Omental fat pad (tissue), 4 donors: ENCODE data around the gene POLR3C. TPM values are rescaled to one million over a fixed set of nuclear protein-coding genes. Genes with fewer than 3 reads are reported as not detected.
"Not testable (repeated sequence)": the region's sequence is repeated elsewhere in the genome, so short reads cannot be mapped to it uniquely, and the experiment has no call there.

ENCODE experiments used
- ATAC-seq: fragments of 150-250 bp; one replicate; pipeline ENCODE4 v1.9.1; 2016; ENCODE audit warnings: mild to moderate bottlenecking, moderate library complexity; ENCODE audit not compliant: low FRiP score
- DNase-seq: peaks from one replicate; pipeline ENCODE4 v3.0.0-alpha.2; 2019; ENCODE audit warnings: low spot score
- total RNA-seq, 4 donors: library from RNA; depleted of rRNA; stranded (reverse); fragments of >200 nt; gene quantifications; one replicate each; pipeline ENCODE4 v1.1.0, GENCODE V29; 2016
- TF ChIP-seq, protein P1 (sequence below), 3 donors: fragments of 450-650 bp; IDR thresholded peaks; one replicate each; pipeline ENCODE4 v1.5.1; 2016 to 2017; ENCODE audit warnings: antibody characterized with exemption in 3 of 3, mild to moderate bottlenecking in 3 of 3, moderate library complexity in 2 of 3

The POLR3C gene
- total RNA-seq, 4 donors from 2014 or later: 32.1 to 38.3 (median 34.1) TPM

- TF ChIP-seq, protein P1, sequence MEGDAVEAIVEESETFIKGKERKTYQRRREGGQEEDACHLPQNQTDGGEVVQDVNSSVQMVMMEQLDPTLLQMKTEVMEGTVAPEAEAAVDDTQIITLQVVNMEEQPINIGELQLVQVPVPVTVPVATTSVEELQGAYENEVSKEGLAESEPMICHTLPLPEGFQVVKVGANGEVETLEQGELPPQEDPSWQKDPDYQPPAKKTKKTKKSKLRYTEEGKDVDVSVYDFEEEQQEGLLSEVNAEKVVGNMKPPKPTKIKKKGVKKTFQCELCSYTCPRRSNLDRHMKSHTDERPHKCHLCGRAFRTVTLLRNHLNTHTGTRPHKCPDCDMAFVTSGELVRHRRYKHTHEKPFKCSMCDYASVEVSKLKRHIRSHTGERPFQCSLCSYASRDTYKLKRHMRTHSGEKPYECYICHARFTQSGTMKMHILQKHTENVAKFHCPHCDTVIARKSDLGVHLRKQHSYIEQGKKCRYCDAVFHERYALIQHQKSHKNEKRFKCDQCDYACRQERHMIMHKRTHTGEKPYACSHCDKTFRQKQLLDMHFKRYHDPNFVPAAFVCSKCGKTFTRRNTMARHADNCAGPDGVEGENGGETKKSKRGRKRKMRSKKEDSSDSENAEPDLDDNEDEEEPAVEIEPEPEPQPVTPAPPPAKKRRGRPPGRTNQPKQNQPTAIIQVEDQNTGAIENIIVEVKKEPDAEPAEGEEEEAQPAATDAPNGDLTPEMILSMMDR (IDR thresholded peaks at IDR 0.05): no peak
- no peak for ATAC-seq
- no peak for DNase-seq
Measured at GRCh38 chr1:145785547-145785946, 38.5 kb upstream of the POLR3C start.

- ATAC-seq: no peak
- DNase-seq: no peak
- TF ChIP-seq, protein P1 (IDR thresholded peaks at IDR 0.05): no peak
Measured at GRCh38 chr1:145786271-145786670, 37.7 kb upstream of the POLR3C start.

- DNase-seq (no peak), ATAC-seq (no peak)
- TF ChIP-seq, protein P1 (IDR thresholded peaks at IDR 0.05): no peak
Measured at GRCh38 chr1:145788580-145788979, 35.4 kb upstream of the POLR3C start.

DNA sequence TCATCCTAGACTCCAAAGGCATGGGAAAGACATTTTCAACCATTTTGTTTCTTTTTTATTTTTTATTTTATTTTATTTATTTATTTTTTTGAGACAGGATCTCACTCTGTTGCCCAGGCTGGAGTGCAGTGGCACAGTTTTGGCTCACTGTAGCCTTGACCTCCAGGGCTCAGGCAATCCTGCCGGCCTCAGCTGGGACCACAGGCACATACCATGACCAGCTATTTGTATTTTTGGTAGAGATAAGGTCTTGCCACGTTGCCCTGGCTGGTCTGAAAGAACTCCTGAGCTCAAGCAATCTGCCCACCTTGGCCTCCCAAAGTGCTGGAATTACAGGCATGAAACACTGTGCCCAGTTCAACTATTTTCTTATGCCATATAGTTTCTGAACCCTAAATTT, 32.1 kb upstream of the POLR3C start:
- not testable (repeated sequence) for DNase-seq

DNA sequence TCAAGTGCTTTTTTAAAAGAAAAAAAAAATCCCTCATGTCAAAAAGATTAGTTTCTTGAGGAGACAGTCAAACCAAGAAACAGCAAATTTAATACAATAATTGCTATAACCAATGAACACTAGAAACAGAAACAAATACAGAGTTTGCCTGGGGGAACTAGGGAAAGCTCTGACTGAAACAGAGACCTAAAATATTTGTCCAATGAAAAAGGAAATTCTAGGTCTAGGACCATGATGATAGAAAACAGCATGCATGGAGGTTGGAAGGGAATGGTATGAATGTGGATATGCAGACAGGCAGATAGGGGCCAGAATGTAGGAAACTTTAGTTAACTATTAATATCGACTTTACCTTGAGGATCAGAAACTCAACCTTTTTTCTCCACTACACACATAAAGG, 31.5 kb upstream of the POLR3C start:
- ATAC-seq (no peak), DNase-seq (no peak)
- TF ChIP-seq, protein P1 (IDR thresholded peaks at IDR 0.05): no peak

More for the DNA sequence above, 32.1 kb upstream of the POLR3C start:
- not testable (repeated sequence) for ATAC-seq

- no peak for ATAC-seq
- TF ChIP-seq, protein P1 (IDR thresholded peaks at IDR 0.05): no peak
- DNase-seq: no peak
Measured at GRCh38 chr1:145795257-145795881, 28.6 kb upstream of the POLR3C start.

DNA sequence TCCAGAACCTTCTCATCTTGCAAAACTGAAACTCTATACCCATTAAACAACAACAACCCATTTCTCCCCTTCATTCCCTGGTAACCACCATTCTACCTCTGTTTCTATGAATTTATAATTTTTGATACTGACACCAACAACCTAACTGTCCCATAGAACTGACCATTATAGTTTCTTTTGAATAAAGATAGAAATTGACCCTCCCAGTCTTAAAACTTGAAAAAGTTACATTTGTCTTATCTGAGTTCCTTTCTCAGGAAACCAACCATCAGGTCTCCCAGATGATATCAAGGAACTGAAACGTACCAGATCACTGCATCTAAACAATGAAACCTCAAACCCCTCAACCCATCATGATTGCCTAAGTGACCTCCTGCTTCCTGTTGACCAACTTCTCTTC, 27.2 kb upstream of the POLR3C start:
- ATAC-seq (no peak), DNase-seq (no peak)
- TF ChIP-seq, protein P1 (IDR thresholded peaks at IDR 0.05): no peak
